Mesothelial cell of epicardium (in vitro differentiated cells): Measurements from ENCODE around the gene CROCC2. TPM values are rescaled to one million over a fixed set of nuclear protein-coding genes. Genes with fewer than 3 reads are reported as not detected.

ENCODE experiments used
- DNase-seq, 2 experiments: peaks; one replicate each; pipeline ENCODE4 v3.0.0; 2021; ENCODE audit warnings: low spot score in 2 of 2; ENCODE audit not compliant: unreplicated experiment in 2 of 2
- H3K27ac Mint-ChIP-seq: 2 replicates; pipeline ENCODE4 v1.8.0; 2021; ENCODE audit warnings: mixed read lengths
- H3K27me3 Mint-ChIP-seq: 2 replicates; pipeline ENCODE4 v1.8.0; 2021; ENCODE audit warnings: low read depth, mixed read lengths
- H3K36me3 Mint-ChIP-seq: 2 replicates; pipeline ENCODE4 v1.8.0; 2021; ENCODE audit warnings: mixed read lengths
- H3K4me1 Mint-ChIP-seq: 2 replicates; pipeline ENCODE4 v1.8.0; 2021; ENCODE audit warnings: mixed read lengths
- H3K4me3 Mint-ChIP-seq: 2 replicates; pipeline ENCODE4 v1.8.0; 2021; ENCODE audit warnings: mild to moderate bottlenecking, moderate library complexity, mixed read lengths
- H3K9me3 Mint-ChIP-seq: 2 replicates; pipeline ENCODE4 v1.8.0; 2021; ENCODE audit warnings: mixed read lengths
- total RNA-seq: library from RNA; stranded (reverse); gene quantifications from 3 replicates; pipeline ENCODE4 v1.2.1, GENCODE V29; 2021
- TF ChIP-seq, protein P1 (sequence below): fragments of 200-600 bp; sonication (generic); IDR thresholded peaks from one replicate; pipeline ENCODE4 v1.5.0; 2021; ENCODE audit warnings: antibody characterized with exemption; ENCODE audit not compliant: unreplicated experiment

Gene CROCC2
- total RNA-seq, result 0.16 to 0.32 TPM (median 0.16 TPM) in 3 replicates

DNA sequence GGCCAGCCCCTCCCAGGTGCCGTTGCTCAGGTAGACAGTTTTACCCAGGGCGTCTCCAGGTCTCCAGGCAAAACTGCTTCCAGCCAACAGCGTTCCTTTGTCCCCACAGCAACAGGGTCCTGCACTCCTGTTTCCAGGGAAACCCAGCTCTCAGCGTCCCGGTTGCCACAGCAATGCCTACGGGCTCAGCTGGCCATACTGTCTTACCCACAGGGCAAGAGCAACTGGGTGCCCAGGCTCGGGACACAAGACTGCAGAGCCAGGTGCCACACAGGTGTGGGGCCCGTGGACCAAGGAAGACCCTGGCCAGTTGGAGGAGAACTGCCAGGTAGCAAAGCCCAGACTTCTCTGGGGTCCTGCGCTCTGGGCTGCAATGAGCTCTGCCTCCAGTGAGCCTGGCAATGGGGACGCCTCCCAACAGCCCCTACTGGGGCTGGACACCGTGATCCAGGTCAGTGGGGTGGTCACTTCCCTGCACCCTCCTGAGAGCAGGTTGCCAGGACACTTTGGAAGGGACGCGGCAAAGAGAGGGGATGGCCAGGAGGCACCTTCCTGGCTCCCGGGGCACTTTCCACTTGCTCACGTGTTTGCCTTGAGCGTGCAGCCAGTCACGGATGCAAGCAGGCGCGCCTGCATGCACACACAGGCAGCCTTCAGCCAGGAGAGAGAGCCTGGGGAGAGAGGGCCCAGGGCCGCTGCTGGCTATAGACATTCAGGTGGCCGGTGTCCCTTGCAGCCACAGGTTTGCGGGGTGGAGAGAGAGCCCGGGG lies at the start of gene CROCC2:
Gene CROCC2, plus strand, starts transcription at position 196 of the 770 bp plus-strand sequence. Its CDS starts 178 bp downstream, at position 374.
- peaks cover 7% of the 10 kb centered on the region for H3K27me3 Mint-ChIP-seq
- peak within 1 kb of the TSS; percentile 34 for H3K27ac Mint-ChIP-seq
- no peaks in the 10 kb centered on the region for H3K9me3 Mint-ChIP-seq
- peaks cover 7% of the 10 kb centered on the region for H3K4me1 Mint-ChIP-seq
- TF ChIP-seq, protein P1, sequence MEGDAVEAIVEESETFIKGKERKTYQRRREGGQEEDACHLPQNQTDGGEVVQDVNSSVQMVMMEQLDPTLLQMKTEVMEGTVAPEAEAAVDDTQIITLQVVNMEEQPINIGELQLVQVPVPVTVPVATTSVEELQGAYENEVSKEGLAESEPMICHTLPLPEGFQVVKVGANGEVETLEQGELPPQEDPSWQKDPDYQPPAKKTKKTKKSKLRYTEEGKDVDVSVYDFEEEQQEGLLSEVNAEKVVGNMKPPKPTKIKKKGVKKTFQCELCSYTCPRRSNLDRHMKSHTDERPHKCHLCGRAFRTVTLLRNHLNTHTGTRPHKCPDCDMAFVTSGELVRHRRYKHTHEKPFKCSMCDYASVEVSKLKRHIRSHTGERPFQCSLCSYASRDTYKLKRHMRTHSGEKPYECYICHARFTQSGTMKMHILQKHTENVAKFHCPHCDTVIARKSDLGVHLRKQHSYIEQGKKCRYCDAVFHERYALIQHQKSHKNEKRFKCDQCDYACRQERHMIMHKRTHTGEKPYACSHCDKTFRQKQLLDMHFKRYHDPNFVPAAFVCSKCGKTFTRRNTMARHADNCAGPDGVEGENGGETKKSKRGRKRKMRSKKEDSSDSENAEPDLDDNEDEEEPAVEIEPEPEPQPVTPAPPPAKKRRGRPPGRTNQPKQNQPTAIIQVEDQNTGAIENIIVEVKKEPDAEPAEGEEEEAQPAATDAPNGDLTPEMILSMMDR, result no peak
- no peak within 1 kb of the TSS for H3K4me3 Mint-ChIP-seq
- no peak for DNase-seq
- no peaks in the 10 kb centered on the region for H3K36me3 Mint-ChIP-seq

DNA sequence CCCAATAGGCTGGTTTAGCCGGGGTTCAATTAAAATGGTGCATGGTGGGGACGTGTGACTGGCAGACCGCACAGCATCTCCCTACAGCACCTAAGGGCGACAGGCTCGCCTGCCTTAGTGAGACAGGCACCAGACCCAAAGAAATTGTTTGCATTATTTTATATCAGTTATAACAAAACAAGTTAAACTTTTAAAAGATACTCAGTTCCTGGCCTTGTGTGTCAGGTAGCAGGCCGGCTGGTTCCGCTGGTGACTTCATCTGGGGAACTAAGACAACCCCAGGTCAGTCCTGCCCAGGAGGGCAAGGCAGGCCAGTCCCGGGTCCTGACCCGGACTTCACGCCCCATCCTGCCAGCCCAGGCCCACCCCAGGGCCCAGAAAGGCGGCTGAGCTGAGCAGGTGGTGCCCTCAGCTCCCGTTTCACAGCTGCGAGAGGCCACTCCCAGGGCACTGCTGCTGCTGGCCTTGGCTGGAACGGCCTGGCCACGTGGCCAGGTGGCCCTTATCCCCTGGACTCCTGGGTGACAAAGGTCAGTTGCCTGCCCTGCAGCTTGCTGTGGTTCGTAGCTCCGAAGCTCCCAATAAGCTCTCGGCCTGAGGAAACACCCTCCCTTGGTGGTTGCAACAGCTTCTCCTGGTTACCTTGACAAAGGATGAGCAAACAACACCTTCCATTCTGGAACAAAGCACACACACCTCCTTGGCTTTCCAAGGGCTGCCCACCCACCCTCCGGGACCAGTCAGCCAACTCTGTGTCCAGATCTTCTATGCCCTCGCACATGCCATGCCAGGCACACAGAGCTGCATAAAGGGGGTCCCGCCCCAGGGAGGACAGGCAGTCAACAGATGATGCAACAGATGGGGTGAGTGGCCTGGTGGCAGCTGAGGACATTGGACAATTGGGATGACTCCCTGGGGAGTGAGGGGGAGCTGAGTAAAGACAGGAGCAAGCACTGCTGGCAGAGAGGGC lies 48.8 kb upstream of the CROCC2 start:
- Mint-ChIP-seq H3K27me3 (peaks cover 3% of the 10 kb centered on the region), H3K27ac (no peak overlapping the region), H3K4me1 (peaks cover 2% of the 10 kb centered on the region), H3K36me3 (no peaks in the 10 kb centered on the region), H3K9me3 (peaks cover 9% of the 10 kb centered on the region), H3K4me3 (no peak overlapping the region)
- TF ChIP-seq, protein P1, result no peak
- DNase-seq, result no peak

DNA sequence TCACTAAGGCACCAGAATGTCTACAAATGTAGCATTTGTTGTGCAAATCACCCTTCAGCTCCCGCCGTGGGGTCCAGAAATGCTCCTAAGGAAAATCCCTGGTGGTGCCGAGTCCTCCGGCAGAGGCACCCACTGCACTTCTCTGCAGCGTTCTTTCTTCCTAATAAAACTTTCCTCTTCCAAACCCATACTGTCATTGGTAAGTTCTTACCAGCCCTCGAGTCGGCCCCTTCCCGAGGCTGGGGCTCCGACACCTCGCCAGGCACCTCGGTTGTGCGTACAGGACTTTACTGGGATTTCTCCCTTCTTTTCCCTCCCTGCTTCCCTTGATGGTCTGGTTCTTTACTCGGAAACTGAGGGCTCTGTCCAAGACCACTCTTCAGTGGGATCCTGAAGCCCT lies 47.8 kb upstream of the CROCC2 start:
- H3K36me3 Mint-ChIP-seq, result no peaks in the 10 kb centered on the region
- peaks cover 2% of the 10 kb centered on the region for H3K4me1 Mint-ChIP-seq
- TF ChIP-seq, protein P1, result no peak
- H3K4me3 Mint-ChIP-seq, result no peak overlapping the region
- DNase-seq, result no peak
- no peak overlapping the region for H3K27ac Mint-ChIP-seq
- peaks cover 5% of the 10 kb centered on the region for H3K27me3 Mint-ChIP-seq
- peaks cover 9% of the 10 kb centered on the region for H3K9me3 Mint-ChIP-seq

DNA sequence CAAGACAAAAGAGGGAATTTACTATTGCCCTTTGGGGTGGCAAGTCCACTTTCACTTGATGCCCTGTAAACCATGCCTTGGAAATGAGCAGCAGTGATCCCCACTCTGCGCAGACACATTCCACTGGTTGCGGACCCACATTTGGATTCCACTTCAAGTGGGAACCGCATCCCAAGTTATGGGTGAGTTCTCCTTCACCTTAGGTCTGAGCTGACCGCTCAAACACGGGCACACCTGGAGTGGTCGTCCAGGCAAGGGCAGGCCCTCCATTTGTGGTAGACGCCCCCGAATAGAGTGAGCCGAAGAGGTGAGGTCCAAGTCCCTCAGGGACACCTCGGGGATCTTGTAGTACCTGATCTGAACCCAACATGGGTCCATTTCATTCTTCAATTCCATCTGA lies 47.3 kb upstream of the CROCC2 start:
- Mint-ChIP-seq H3K36me3 (no peaks in the 10 kb centered on the region), H3K27me3 (peaks cover 11% of the 10 kb centered on the region), H3K9me3 (peaks cover 9% of the 10 kb centered on the region), H3K27ac (no peak overlapping the region), H3K4me1 (peaks cover 2% of the 10 kb centered on the region), H3K4me3 (no peak overlapping the region)
- TF ChIP-seq, protein P1, result no peak
- no peak for DNase-seq

DNA sequence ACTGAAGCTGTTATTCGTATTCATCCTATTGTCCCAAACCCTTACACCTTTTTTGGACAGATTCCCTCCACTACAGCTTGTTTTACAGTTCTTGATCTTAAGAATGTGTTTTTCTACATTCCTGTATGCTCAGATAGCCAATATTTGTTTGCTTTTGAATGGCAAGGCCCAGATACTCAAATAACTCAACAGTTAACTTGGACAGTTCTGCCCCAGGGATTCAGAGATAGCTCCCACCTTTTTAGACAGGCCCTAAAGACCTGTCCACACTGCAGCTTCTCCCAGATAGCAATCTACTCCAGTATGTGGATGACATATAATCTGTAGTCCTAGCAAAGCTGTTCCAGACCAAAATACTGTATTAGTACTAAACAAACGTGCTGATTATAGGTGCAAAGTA lies 44.6 kb upstream of the CROCC2 start:
- Mint-ChIP-seq H3K9me3 (no peaks in the 10 kb centered on the region), H3K27me3 (peaks cover 23% of the 10 kb centered on the region), H3K4me1 (peaks cover 2% of the 10 kb centered on the region), H3K36me3 (no peaks in the 10 kb centered on the region), H3K4me3 (no peak overlapping the region), H3K27ac (no peak overlapping the region)
- DNase-seq, result no peak
- TF ChIP-seq, protein P1, result no peak
